Measurements from ENCODE around the gene TBX4. TPM values are rescaled to one million over a fixed set of nuclear protein-coding genes. Genes with fewer than 3 reads are reported as not detected.

Gene TBX4
- total and polyA plus RNA-seq, 9 of the 15 experiments (the other 6 are each of a cell fraction or from before 2014, with no cell fraction given), result not detected

GRCh38 chr17:61409301-61410112, 42.7 kb upstream of the TBX4 start (continued):
- peak in 1 of 3 experiments; percentile 97; a peak in 2 of 6 replicates for TF ChIP-seq ZBTB11 (CRISPR knock-in tag; IDR thresholded peaks at IDR 0.05)
- no peak for TF ChIP-seq TEAD1 (CRISPR knock-in tag; IDR thresholded peaks at IDR 0.05)
- TF ChIP-seq CTCF (IDR thresholded peaks at IDR 0.05 in 2 of 3, conservative IDR thresholded peaks at IDR 0.05 in 1 of 3; ENCODE audit: insufficient read depth in 2 of 3, low read depth in 1 of 3, low read length in 3 of 3), result peak; percentile 37 to 69 (median 53); a peak in 4 of 6 replicates
- TF ChIP-seq ZBTB7A (IDR thresholded peaks at IDR 0.05; ENCODE audit: borderline replicate concordance, control insufficient read depth, low read depth, low read length), result peak; percentile 24; the same call in 1 of the 2 replicates
- TF ChIP-seq MAFK (IDR thresholded peaks at IDR 0.05; ENCODE audit: low read length), result no peak
- no peak for TF ChIP-seq THAP7 (CRISPR knock-in tag; IDR thresholded peaks at IDR 0.05)
- TF ChIP-seq UBTF (IDR thresholded peaks at IDR 0.05; ENCODE audit: borderline replicate concordance in 1 of 2, low read depth in 2 of 2, low read length in 2 of 2), result peak; percentile 19 to 90; a peak in 3 of 4 replicates
- peak; percentile 30; the same call in 1 of the 2 replicates for TF ChIP-seq SMC3 (conservative IDR thresholded peaks at IDR 0.05; ENCODE audit: insufficient read depth, low read depth, low read length)
- peak in 1 of 2 experiments; percentile 74; a peak in 2 of 4 replicates for TF ChIP-seq RAD21 (CRISPR knock-in tag; conservative IDR thresholded peaks at IDR 0.05 in 1 of 2, IDR thresholded peaks at IDR 0.05 in 1 of 2)
- peak in 1 of 2 experiments; percentile 70; a peak in 1 of 4 replicates for TF ChIP-seq NONO (IDR thresholded peaks at IDR 0.05; ENCODE audit: low read depth in 2 of 2, low read length in 1 of 2)
- TF ChIP-seq KDM4B (IDR thresholded peaks at IDR 0.05; ENCODE audit: borderline replicate concordance in 2 of 2, low read depth in 1 of 2), result no peak
- peak; percentile 87 for TF ChIP-seq CXXC5 (CRISPR knock-in tag; IDR thresholded peaks at IDR 0.05)

Data from K562 (cell line).